ENCODE measurements around the gene CRACDL. TPM values are rescaled to one million over a fixed set of nuclear protein-coding genes. Genes with fewer than 3 reads are reported as not detected.

The CRACDL gene
- total and polyA plus RNA-seq, 2 of the 13 experiments (the other 11 are each of a cell fraction or from before 2014, with no cell fraction given): 0.15 to 0.26 TPM

GRCh38 chr2:98869870-98870269 lies 66.2 kb downstream of the CRACDL start:
- ChIA-PET POLR2A (no interaction called here), CTCF (ENCODE audit: low intra/inter-chr PET ratio, low total read pairs) (no interaction called here)
- no peaks in the 10 kb centered on the region for H3K9me3 ChIP-seq (ENCODE audit: low read length)
- DNase-seq (ENCODE audit: low spot score) (no peak), ATAC-seq (no peak), FAIRE-seq (no peak)
- no peak overlapping the region for H3K4me3 ChIP-seq (replicated peaks in 1 of 3; ENCODE audit: insufficient read depth in 1 of 3, low read depth in 2 of 3, low read length in 3 of 3)
- in situ Hi-C loops (cut with HindIII; ENCODE audit: extremely low pct_ligation_motif_present, low pct_unique_long_range_greater_than_20kb): no loop called here
- peaks cover 27% of the 10 kb centered on the region for H3K4me1 ChIP-seq (ENCODE audit: insufficient read depth, low read length)
- 38% methylated on average over 4 of the region's 4 CpGs for WGBS (ENCODE audit: low lambda C conversion rate)
- intact Hi-C loops (cut with micrococcal nuclease; ENCODE audit: unreplicated experiment): no loop called here
- no peak overlapping the region for H3K9ac ChIP-seq (ENCODE audit: insufficient read depth, low read depth, low read length)
- no peaks in the 10 kb centered on the region for H3K36me3 ChIP-seq (replicated peaks in 1 of 2; ENCODE audit: control insufficient read depth in 1 of 2, insufficient read depth in 2 of 2, low read length in 2 of 2)
- no peak overlapping the region for H3K27ac ChIP-seq (ENCODE audit: extremely low read length, insufficient read depth, low read length)
- no peaks in the 10 kb centered on the region for H4K20me1 ChIP-seq (ENCODE audit: insufficient read depth, low read length)
- no TSS peak for BruUV-seq (replicated peaks)
- no peak overlapping the region for H3K4me2 ChIP-seq (ENCODE audit: low read depth, low read length)
- no peak overlapping the region for H2AFZ ChIP-seq (ENCODE audit: low read length)
- H3K79me2 ChIP-seq (ENCODE audit: insufficient read depth, low read length): no peaks in the 10 kb centered on the region
- peaks cover 1 to 33% of the 10 kb centered on the region in 2 experiments; a peak in 2 of 5 replicates for H3K27me3 ChIP-seq (ENCODE audit: control insufficient read depth in 1 of 2, insufficient read depth in 2 of 2, low read length in 2 of 2)
- TF ChIP-seq SMARCE1 (IDR thresholded peaks at IDR 0.05; ENCODE audit: borderline replicate concordance): no peak
- no peak for TF ChIP-seq ZSCAN20 (CRISPR knock-in tag; IDR thresholded peaks at IDR 0.05; ENCODE audit: borderline replicate concordance)
- no peak for TF ChIP-seq ZNF10 (CRISPR knock-in tag; IDR thresholded peaks at IDR 0.05; ENCODE audit: borderline replicate concordance, low read depth)
- no peak for TF ChIP-seq NR1H2 (CRISPR knock-in tag; IDR thresholded peaks at IDR 0.05; ENCODE audit: borderline replicate concordance, low read depth)
- no peak for TF ChIP-seq MEF2D (CRISPR knock-in tag; IDR thresholded peaks at IDR 0.05)
- TF ChIP-seq SALL1 (CRISPR knock-in tag; IDR thresholded peaks at IDR 0.05): no peak
- TF ChIP-seq ZNF275 (CRISPR knock-in tag; IDR thresholded peaks at IDR 0.05; ENCODE audit: borderline replicate concordance): no peak
- TF ChIP-seq, protein P1, sequence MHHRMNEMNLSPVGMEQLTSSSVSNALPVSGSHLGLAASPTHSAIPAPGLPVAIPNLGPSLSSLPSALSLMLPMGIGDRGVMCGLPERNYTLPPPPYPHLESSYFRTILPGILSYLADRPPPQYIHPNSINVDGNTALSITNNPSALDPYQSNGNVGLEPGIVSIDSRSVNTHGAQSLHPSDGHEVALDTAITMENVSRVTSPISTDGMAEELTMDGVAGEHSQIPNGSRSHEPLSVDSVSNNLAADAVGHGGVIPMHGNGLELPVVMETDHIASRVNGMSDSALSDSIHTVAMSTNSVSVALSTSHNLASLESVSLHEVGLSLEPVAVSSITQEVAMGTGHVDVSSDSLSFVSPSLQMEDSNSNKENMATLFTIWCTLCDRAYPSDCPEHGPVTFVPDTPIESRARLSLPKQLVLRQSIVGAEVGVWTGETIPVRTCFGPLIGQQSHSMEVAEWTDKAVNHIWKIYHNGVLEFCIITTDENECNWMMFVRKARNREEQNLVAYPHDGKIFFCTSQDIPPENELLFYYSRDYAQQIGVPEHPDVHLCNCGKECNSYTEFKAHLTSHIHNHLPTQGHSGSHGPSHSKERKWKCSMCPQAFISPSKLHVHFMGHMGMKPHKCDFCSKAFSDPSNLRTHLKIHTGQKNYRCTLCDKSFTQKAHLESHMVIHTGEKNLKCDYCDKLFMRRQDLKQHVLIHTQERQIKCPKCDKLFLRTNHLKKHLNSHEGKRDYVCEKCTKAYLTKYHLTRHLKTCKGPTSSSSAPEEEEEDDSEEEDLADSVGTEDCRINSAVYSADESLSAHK (CRISPR knock-in tag; IDR thresholded peaks at IDR 0.05; ENCODE audit: borderline replicate concordance): no peak
- no peak for TF ChIP-seq TCF12 (IDR thresholded peaks at IDR 0.05)
- no peak for TF ChIP-seq TCF12 (CRISPR knock-in tag; IDR thresholded peaks at IDR 0.05)
- TF ChIP-seq MAFF (IDR thresholded peaks at IDR 0.05; ENCODE audit: low read depth, low read length): 0 out of 2 replicates have a peak, but pooled peaks have one; percentile 30
- peak in 1 of 2 experiments; percentile 57; a peak in 3 of 4 replicates for TF ChIP-seq MAFK (conservative IDR thresholded peaks at IDR 0.05 in 1 of 2, IDR thresholded peaks at IDR 0.05 in 1 of 2; ENCODE audit: low read length in 2 of 2)
- no peak for TF ChIP-seq ZNF724P (CRISPR knock-in tag; IDR thresholded peaks at IDR 0.05; ENCODE audit: borderline replicate concordance)
- no peak for TF ChIP-seq ZNF543 (CRISPR knock-in tag; IDR thresholded peaks at IDR 0.05)
- no peak for TF ChIP-seq ZBTB1 (CRISPR knock-in tag; IDR thresholded peaks at IDR 0.05; ENCODE audit: borderline replicate concordance)
- TF ChIP-seq, protein P2, sequence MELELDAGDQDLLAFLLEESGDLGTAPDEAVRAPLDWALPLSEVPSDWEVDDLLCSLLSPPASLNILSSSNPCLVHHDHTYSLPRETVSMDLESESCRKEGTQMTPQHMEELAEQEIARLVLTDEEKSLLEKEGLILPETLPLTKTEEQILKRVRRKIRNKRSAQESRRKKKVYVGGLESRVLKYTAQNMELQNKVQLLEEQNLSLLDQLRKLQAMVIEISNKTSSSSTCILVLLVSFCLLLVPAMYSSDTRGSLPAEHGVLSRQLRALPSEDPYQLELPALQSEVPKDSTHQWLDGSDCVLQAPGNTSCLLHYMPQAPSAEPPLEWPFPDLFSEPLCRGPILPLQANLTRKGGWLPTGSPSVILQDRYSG (CRISPR knock-in tag; IDR thresholded peaks at IDR 0.05): no peak
- no peak for TF ChIP-seq HIVEP1 (CRISPR knock-in tag; IDR thresholded peaks at IDR 0.05)
- no peak for TF ChIP-seq ZNF720 (CRISPR knock-in tag; IDR thresholded peaks at IDR 0.05)
- no peak for TF ChIP-seq IRF1 (CRISPR knock-in tag; IDR thresholded peaks at IDR 0.05; ENCODE audit: low read depth)
